Breast epithelium (tissue), 4 donors: ENCODE measurements around the gene SEC11A. TPM values are rescaled to one million over a fixed set of nuclear protein-coding genes. Genes with fewer than 3 reads are reported as not detected.
"Not testable (repeated sequence)": the region's sequence is repeated elsewhere in the genome, so short reads cannot be mapped to it uniquely, and the experiment has no call there.

Experiments
- DNase-seq, 2 donors: peaks; one replicate each; pipeline ENCODE4 v3.0.0-alpha.2; 2019; ENCODE audit warnings: low spot score in 2 of 2
- H3K27ac ChIP-seq, 2 donors: fragments of 200-600 bp; sonication (generic) in 1 of 2; one replicate each; pipeline ENCODE4 v1.5.1; 2016 to 2019; ENCODE audit warnings: mild to moderate bottlenecking in 1 of 2
- H3K27me3 ChIP-seq, 2 donors: fragments of 200-600 bp; sonication (generic) in 1 of 2; one replicate each; pipeline versions ENCODE4 v1.5.1 to v1.6.0; 2017 to 2019; ENCODE audit warnings: control low read depth in 1 of 2, mild to moderate bottlenecking in 1 of 2
- H3K36me3 ChIP-seq: fragments of 200-600 bp; one replicate; pipeline ENCODE4 v1.5.1; 2019
- H3K4me1 ChIP-seq, 2 donors: fragments of 200-600 bp; sonication (generic); one replicate each; pipeline ENCODE4 v1.5.1; 2016 to 2019; ENCODE audit warnings: control low read depth in 1 of 2
- H3K4me3 ChIP-seq, 3 donors: fragments of 200-600 bp; sonication (generic); 1 replicate in 2 of 3; 2 replicates in 1 of 3; pipeline ENCODE4 v1.5.1; 2016 to 2019; ENCODE audit warnings: mild to moderate bottlenecking in 3 of 3, moderate library complexity in 2 of 3
- H3K9me3 ChIP-seq, 2 donors: fragments of 200-600 bp; sonication (generic) in 1 of 2; one replicate each; pipeline ENCODE4 v1.5.1; 2016 to 2019; ENCODE audit warnings: control low read depth in 1 of 2
- CTCF ChIP-seq, 3 donors: fragments of 450-650 bp; IDR thresholded peaks; one replicate each; pipeline ENCODE4 v1.5.1; 2016 to 2017; ENCODE audit warnings: antibody characterized with exemption in 3 of 3, mild to moderate bottlenecking in 3 of 3, moderate library complexity in 3 of 3
- POLR2A ChIP-seq: fragments of 450-650 bp; IDR thresholded peaks from one replicate; pipeline ENCODE4 v1.6.1; 2016; ENCODE audit warnings: antibody characterized with exemption, mild to moderate bottlenecking, moderate library complexity
- POLR2AphosphoS5 ChIP-seq, 3 donors: sonication (generic); formaldehyde crosslinking; IDR thresholded peaks; one replicate each; pipeline ENCODE4 v1.6.1; 2017; ENCODE audit warnings: antibody characterized with exemption in 3 of 3
- intact Hi-C: fragments of 100-400 bp; cut with DNase I; formaldehyde crosslinking; loops from one replicate; pipeline ENCODE4 v1.15.1; 2023; ENCODE audit warnings: low total_unique reads
- total RNA-seq, 3 donors: library from RNA; depleted of rRNA; stranded (reverse); fragments of >200 nt; gene quantifications; one replicate each; pipeline ENCODE4 v1.1.0, GENCODE V29; 2016

The SEC11A gene
- total RNA-seq, 3 donors from 2014 or later, result 121 to 188 (median 122) TPM

DNA sequence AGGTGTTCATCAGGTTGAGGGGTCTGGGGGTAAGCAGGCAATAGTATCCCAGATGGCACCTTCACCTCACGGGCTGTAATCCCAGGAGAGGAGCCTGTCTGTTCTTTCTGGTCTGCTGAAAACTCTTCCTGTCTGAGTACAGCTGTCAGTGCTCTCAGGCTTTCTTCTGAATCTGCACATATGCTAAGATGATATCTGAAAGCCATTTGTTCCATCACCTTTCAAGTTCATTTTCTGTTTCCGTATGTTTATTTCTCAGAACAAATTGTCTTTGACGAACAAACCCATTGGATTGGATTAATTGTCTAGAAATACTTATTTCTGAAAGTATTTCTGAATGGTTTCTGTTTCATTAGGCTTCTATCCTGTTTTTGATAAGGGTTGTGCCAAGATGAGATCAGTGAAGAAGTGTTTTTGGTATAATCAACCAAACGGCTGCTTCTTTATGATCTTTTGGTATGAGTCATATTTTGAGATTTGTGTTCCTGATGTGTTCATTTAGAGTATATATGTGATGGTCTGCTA is 45.7 kb upstream of the SEC11A start:
- H3K27me3 ChIP-seq, result no peaks in the 10 kb centered on the region
- DNase-seq, result no peak
- no peaks in the 10 kb centered on the region for H3K9me3 ChIP-seq
- H3K27ac ChIP-seq, result no peak overlapping the region
- H3K4me3 ChIP-seq, result no peak overlapping the region
- intact Hi-C loops, result no loop called here
- TF ChIP-seq POLR2A (no peak), POLR2AphosphoS5 (IDR thresholded peaks at IDR 0.05) (no peak), CTCF (IDR thresholded peaks at IDR 0.05) (no peak)
- no peaks in the 10 kb centered on the region for H3K36me3 ChIP-seq
- H3K4me1 ChIP-seq, result no peaks in the 10 kb centered on the region

DNA sequence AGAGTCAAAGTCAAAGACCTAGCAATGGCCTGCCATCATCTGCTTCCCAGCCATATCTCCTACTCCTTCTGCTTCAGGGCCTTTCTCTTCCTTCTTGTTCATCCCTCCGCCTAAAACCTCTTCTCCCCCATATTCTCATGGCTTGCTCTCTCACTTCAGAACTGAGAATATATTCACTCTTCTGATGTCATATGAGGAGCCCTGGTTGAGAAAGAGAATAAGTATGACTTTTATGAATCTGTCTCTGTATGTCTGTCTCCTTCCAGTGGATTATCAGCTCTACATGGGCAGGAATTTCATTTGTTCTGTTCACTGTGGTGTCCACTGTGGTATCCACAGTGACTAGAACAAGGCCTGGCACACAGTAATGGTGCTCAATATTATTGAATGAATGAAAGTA is 44.3 kb upstream of the SEC11A start:
- TF ChIP-seq POLR2A (no peak), POLR2AphosphoS5 (IDR thresholded peaks at IDR 0.05) (no peak), CTCF (IDR thresholded peaks at IDR 0.05) (no peak)
- H3K4me3 ChIP-seq, result no peak overlapping the region
- peaks cover 0 to 5% of the 10 kb centered on the region in 2 donors for H3K4me1 ChIP-seq

DNA sequence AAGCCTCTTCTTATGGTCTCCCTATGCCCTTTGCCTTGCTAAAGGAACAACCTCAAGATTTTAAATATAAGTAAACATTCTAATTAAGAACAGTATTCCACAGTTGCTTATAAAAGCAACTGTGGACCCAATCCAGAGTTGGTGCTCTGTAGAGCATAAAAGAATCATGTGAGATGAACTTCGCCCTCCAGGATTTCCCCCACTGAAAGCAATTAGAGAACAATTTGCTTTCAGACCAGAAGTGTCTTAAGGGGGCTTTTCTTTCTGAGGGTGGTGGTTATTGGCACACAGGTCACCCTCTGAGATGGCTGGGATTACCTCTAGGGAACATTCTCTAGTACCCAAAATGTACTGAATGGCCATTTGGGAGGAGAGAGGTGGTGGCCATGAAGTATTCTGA is 43.1 kb upstream of the SEC11A start:
- Histone ChIP-seq H3K36me3 (no peaks in the 10 kb centered on the region), H3K27ac (no peak overlapping the region), H3K4me3 (no peak overlapping the region), H3K9me3 (no peaks in the 10 kb centered on the region), H3K27me3 (no peaks in the 10 kb centered on the region), H3K4me1 (peaks cover 0 to 5% of the 10 kb centered on the region in 2 donors)
- TF ChIP-seq POLR2AphosphoS5 (IDR thresholded peaks at IDR 0.05) (no peak), POLR2A (no peak), CTCF (IDR thresholded peaks at IDR 0.05) (no peak)
- intact Hi-C loops, result no loop called here
- DNase-seq, result no peak

More for the DNA sequence above, 44.3 kb upstream of the SEC11A start:
- DNase-seq, result no peak
- intact Hi-C loops, result no loop called here
- Histone ChIP-seq H3K9me3 (no peaks in the 10 kb centered on the region), H3K27me3 (no peaks in the 10 kb centered on the region), H3K27ac (no peak overlapping the region), H3K36me3 (no peaks in the 10 kb centered on the region)

DNA sequence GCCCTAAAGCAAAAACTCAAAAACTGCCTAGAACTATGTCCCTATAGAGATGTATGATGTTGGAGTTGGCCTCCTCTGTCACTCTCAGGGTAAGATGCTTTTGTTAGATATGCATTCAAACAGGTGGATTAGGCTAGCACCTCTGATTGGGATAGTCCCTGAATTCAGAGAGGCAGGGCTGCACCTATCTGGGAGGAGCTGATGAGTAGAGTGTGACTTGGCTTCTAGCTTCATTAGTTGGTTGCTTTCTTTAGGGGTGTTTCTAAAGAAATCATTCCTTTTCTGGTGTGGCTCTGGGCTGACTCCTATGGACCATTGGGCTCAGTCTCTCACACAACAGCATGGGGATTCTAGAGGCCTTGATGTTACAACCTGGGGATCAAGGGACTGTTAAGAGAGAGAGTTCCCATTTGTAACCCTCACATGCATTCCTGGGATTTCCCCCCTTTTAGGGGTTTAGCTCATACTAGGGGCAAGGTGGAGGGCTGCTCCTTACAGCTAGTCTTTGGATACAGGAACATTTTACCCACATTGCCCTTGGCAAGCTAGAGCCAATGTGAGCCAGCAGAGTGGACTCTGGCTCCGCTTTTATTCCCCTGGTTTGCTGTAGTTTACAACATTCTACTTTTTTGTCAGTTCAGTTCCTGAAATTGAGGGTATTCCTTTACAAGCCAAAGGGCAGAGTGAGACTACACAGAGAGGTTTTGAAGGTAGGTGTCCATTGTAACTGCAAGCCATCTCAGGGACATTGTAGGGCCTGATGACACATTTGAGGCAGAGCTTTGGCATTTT is 40.0 kb upstream of the SEC11A start:
- H3K27me3 ChIP-seq, result no peaks in the 10 kb centered on the region
- H3K4me1 ChIP-seq, result peaks cover 0 to 5% of the 10 kb centered on the region in 2 donors
- DNase-seq, result no peak
- TF ChIP-seq CTCF (IDR thresholded peaks at IDR 0.05), result no peak
- no peak for TF ChIP-seq POLR2AphosphoS5 (IDR thresholded peaks at IDR 0.05)
- no peak for TF ChIP-seq POLR2A
- intact Hi-C loops, result no loop called here
- H3K9me3 ChIP-seq, result no peaks in the 10 kb centered on the region
- no peaks in the 10 kb centered on the region for H3K36me3 ChIP-seq
- no peak overlapping the region for H3K27ac ChIP-seq
- no peak overlapping the region for H3K4me3 ChIP-seq

DNA sequence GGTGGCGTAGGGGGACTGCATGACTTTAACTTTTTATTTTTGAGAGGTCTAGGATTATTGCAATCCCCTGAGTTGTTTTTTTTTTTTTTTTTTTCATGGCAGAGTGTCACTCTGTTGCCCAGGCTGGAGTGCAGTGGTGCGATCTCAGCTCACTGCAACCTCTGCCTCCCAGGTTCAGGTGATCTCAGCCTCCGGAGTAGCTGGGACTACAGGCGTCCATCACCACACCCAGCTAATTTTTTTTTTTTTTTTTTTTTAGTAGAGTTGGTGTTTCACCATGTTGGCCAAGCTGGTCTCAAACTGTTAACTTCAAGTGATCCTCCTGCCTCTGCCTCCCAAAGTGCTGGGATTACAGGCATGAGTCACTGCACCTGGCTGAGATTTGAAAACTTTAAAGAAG is 39.0 kb upstream of the SEC11A start:
- H3K4me3 ChIP-seq, H3K27me3 ChIP-seq, H3K9me3 ChIP-seq, H3K36me3 ChIP-seq, DNase-seq, intact Hi-C loops, H3K27ac ChIP-seq: not testable (repeated sequence)
- H3K4me1 ChIP-seq, result peaks cover 3 to 11% of the 10 kb centered on the region in 2 donors
